HG02973 (cell line): ENCODE measurements around the gene IL9.

Experiments used
- ATAC-seq: cut with Tn5 transposase; IDR thresholded peaks from one replicate; pipeline ENCODE4 v1.9.1; 2021; ENCODE audit warnings: moderate library complexity; ENCODE audit not compliant: unreplicated experiment

Gene IL9

GRCh38 chr5:135895474-135896006 is at the start of gene IL9:
Gene IL9, minus strand, starts transcription at chr5:135895841. Its CDS starts 25 bp downstream, at chr5:135895816.
- ATAC-seq, result no peak

DNA sequence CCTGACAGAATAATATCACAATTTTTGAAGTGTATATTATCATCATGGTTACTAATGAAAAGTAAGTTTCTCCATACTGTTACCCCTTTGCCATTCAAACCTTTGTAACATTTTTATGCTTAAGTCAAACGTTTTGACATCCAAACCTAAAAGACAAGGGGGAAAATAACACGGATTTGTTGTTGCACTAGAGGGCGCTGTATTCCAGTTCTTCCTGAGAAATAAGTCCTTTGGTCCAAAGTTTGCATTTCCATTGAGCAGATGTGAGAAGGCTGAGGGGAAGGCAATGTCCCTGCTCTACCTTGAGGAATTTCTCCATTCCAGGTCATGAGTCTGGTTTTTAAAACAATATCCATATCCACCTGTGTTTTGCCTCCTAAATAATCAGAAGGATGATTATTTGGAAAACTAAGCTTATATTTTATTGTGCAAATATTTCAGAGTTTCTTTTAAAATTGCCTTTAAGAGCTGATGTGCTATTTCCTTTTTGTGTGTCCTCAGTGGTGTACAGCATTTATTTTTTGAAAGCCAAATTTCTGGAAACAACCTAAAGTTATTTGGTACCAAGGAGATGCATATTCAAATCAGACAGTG is 49.4 kb upstream of the IL9 start:
- ATAC-seq, result no peak

- ATAC-seq, result no peak
Observed at GRCh38 chr5:135944564-135944963, 48.9 kb upstream of the IL9 start.

DNA sequence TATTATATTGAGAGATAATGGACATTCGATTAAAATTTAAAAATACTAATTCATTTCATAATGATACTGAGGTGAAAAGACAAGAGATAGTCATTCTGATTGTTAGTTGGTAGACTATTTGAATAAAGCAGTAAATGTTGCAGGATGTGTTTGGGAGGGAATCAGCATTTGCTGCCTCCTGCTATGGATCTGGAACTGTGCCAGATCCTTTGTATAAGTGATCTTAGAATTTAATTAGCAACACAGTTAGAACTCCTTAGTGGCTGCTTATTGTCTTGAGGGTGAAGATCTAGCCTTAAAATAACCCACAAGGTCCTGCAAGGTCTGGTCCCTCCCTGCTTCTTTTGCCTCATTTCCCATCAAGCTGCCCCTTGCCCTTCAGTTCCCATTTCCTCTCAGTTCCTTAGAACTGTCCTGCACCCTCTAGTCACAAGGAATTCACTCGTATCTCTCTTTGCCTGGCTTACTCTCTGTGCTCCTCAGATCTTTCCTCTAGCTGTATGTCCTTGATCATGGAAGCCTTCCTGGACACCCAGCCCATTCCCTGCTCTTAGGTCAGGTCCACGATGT is 46.6 kb upstream of the IL9 start:
- no peak for ATAC-seq

- ATAC-seq, result no peak
Observed at GRCh38 chr5:135941711-135942110, 46.1 kb upstream of the IL9 start.

- ATAC-seq, result no peak
Observed at GRCh38 chr5:135937245-135937911, 41.7 kb upstream of the IL9 start.

DNA sequence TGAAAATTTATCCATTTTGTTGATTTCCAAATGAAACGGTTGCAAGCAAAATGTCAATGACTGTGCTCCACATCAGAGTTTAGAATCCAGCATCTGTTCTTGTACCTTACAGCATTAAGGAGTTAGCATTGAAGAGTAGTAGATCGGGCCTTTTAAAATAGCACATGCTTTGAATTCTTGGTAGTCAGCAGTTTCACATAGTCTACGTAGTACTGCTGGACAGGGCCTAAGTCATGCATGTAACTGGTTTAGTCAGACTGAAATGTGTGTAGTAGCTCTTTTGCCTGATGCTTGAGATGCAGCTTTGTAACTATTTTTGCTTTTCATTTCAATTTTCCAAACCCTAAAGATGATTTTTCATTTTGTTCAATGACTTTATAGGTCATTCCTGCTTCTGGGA is 39.3 kb upstream of the IL9 start:
- ATAC-seq, result no peak

- ATAC-seq, result no peak
Observed at GRCh38 chr5:135930949-135931295, 35.3 kb upstream of the IL9 start.

DNA sequence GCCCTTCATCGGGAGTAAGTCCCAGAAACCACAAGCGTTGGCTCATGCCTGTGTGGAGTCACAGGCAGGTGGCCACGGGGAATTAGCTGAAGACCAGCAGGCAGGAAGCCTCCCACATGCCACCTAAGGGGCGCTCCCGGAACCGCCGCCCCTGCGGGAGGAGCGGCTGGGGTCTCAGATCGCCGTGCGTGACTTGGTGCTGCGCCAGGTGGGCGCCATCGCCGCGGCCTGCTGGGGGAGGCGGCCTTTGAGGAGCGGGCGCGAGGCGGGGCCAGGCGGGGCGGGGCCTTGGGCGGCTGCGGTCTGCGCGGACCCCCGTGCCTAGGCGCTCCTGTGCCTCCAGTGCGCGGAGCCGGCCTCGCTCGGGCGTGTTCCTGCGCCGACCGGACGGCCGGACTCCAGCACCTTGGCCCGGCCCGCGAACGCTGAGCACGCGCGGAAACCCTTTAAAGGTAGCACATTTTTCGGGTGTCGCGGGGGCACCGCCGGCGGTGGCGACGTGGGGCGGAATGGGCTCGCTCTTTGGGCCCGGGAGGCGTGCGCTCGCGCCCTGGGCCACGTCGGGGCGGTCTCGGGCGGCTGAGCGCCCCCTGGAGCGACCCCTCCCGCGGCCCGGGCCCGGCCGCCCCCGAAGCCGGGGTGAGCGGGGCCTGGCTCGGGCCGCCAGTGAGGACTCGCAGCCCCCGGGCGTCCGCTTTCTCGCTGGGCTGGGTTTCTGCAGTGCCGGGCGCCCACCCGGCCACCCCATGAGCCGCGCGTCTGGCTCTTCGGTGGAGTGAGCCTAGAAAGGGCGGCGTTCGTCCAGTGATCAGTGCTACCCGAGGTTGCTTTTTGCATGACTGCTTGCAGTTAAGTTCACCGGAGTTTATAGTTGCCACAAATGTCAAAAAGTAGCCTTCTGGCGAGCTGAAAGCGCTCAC is 34.6 kb upstream of the IL9 start:
- no peak for ATAC-seq

GRCh38 chr5:135921388-135921787 is 25.7 kb upstream of the IL9 start:
- no peak for ATAC-seq

DNA sequence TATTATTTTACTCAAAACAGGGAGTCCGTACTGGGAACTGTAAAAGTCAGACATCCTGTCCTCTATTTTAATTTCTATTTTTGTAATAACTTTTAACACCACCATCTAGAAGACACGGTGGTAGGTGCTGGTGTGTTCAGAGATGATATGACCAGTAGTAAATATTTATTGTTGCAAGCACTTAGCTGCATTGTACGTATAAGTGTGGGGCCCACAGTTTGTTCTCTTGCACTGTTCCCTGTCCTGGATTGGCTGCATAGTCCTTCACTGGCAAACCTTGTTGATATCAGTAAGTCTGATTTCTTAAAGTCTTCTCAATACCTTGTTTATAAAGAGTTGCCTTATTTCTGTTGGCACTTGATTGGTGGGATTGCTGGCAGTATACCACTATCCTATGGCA is 24.6 kb upstream of the IL9 start:
- ATAC-seq, result no peak

DNA sequence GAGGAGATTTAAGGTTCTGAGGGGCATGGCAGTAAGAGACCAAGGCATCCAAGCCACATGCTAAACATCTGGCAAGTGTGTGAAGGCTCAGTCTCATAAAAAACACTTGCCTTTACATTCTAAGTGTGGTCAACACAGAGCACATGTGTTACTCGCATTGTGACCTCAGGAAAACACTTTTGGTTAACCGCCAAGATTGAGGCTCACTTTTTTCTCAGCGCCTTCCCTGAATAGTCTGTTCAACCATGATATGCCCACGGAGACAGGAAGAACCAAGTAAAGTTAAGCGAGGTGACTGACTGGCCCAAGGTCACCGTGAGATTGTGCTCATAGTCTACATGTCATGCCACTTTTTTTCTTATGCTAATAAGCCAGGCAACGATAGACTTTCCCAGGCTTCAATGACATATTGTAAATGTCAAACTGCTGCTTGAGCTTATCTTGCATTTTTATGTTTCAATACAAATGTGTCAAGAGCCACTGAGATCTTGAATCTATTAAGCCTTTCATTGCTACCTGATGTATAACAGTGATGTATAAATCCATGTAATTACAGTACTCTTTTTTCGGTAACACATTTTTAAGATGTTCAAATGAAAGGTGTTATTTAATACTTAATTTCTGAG is 21.1 kb upstream of the IL9 start:
- ATAC-seq, result no peak

DNA sequence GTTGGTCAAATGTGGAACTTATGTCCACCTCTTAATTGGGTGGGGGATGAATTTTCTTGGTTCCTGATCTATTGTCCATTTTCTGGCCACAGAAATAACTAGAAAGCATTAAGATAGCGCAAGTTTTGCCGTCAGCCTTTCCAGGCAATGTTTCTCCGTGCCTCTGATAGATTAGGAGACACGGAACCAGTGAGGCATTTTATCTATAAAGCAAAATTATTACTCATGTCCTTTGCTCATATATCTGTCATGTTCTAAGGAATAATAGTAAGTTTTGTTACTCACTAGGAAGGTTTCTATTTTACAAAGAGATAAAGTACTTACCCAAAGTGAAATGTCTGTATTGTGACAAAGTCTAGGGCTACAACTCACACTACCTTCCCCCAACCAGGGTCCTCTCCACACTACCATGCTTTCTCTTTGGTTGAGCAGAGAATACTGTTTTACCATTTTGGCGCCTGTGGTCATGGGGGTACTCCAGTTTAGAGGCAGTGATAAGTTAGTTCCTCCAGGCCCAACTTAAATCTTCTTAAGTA is 19.9 kb upstream of the IL9 start:
- ATAC-seq, result no peak

- ATAC-seq, result no peak
Observed at GRCh38 chr5:135913713-135914626, 18.3 kb upstream of the IL9 start.

DNA sequence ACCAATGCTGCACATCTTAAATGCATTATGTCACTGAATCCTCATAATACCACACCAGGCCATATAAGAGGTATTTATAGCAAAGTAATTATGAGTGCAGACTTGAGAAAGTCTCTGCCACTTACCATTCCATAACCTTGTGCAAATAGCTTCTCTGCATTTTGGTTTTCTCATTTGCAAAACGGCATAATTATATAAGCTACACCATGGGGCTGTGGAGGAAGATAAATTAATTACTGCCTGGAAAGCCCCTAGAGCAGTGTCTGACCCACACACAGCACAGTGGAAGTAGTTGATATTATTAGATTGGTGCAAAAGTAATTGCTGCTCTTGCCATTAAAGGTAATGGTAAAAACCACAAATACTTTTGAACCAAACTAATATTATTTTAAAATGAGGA is 9.5 kb upstream of the IL9 start:
- no peak for ATAC-seq

DNA sequence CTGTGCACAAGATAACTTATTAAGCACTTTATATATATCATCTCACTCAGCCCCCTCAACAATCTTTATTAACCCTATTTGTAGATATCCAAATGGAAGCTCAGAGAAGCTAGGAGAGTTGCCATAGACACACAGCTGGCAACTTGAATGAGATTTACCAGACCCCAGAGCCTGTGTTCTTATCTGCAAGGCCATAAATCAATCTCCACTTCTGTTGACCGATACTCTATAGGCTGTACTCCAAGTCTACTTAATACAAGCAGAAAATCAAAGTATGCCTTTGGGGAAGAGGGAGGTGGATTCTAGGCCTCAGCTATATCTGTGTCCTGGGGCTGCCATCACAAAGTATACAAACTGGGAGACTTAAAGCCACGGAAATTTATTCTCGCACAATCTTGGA is 6.0 kb upstream of the IL9 start:
- no peak for ATAC-seq

DNA sequence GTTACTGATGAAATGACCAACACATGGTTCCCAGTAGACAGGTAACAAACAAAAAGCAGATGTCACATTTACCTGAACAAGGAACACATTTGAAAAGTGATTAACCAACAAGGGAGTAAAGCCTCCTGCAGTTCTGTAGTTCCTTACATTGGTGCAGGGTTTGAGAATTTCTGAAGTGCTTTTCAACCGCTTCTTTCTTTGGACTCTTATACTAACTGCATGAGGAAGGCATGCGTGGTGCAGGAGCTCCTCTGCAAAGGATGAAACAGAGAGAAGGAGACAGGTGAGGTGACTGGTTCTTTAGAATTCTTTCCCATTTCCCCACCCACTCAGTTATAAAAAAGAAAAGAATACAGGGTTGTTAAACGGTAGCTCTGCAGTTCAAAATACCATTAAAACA is 4.6 kb upstream of the IL9 start:
- no peak for ATAC-seq

- ATAC-seq, result no peak
Observed at GRCh38 chr5:135898651-135899050, 3.0 kb upstream of the IL9 start.

GRCh38 chr5:135894789-135895188 is 852 bp downstream of the IL9 start:
- ATAC-seq, result no peak

- no peak for ATAC-seq
Observed at GRCh38 chr5:135894276-135894675, 1.4 kb downstream of the IL9 start.
